Dermis blood vessel endothelial cell (primary cell): ENCODE measurements around the gene NTNG2. TPM values are rescaled to one million over a fixed set of nuclear protein-coding genes. Genes with fewer than 3 reads are reported as not detected.
A peak's percentile ranks its signal among the peaks of the same experiment; 100 is the strongest.

ENCODE experiments used
- DNase-seq: peaks from one replicate; pipeline ENCODE4 v3.0.0; 2010
- total RNA-seq: library from RNA; depleted of rRNA; stranded (reverse); fragments of >200 nt; gene quantifications from 2 replicates; pipeline ENCODE4 v1.2.3, GENCODE V29; 2014

NTNG2 gene
- total RNA-seq, 1 donor from 2014 or later, result not detected

DNA sequence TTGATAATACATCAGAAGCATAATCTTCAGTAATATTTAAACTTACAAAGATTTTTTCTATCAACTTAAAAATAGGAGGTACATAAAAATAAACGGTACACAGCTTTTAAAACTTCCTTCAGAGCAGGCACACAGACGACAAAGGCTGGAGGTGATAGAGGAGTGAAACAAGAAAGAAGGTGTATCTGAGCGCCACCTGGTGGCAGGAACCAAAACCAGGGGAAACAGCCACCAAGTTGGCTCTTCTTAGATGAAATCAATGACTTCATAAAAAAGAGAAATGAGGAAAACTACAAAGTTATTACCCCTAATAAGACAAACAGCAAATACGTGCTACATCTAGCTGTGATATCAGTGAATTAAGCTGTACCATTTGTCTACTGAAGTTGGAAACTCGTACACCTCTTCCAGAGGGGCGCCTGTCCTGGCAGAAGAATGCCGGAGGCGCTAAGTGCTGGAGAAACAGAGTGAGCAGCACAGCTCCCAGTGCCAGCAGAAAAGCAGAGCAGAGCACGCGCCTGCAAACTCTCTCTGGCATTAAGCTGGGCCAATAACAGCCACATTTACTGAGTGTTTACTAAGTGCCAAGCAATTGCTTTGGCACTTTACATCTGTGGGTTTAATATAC lies 107.0 kb downstream of the NTNG2 start:
- peak; percentile 84 for DNase-seq

DNA sequence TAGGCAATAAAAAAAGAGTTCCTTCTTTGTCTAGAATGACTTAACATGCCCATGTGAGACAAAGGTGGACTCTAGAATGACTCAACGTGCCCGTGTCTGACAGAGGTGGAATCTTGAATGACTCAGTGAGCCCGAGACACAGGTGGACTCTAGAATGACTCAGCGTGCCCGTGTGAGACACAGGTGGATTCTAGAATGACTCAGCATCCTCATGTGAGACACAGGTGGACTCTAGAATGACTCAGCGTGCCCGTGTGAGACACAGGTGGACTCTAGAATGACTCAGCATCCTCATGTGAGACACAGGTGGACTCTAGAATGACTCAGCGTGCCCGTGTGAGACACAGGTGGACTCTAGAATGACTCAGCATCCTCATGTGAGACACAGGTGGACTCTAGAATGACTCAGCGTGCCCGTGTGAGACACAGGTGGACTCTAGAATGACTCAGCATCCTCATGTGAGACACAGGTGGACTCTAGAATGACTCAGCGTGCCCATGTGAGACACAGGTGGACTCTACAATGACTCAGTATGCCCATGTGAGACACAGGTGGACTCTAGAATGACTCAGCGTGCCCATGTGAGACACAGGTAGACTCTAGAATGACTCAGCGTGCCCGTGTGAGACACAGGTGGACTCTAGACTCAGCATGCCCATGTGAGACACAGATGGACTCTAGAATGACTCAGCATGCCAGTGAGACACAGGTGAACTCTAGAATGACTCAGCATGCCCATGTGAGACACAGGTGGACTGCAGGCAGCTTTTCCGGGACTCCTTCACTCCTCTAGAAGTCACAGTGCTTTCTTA lies 108.1 kb downstream of the NTNG2 start:
- peak; percentile 59 for DNase-seq

DNA sequence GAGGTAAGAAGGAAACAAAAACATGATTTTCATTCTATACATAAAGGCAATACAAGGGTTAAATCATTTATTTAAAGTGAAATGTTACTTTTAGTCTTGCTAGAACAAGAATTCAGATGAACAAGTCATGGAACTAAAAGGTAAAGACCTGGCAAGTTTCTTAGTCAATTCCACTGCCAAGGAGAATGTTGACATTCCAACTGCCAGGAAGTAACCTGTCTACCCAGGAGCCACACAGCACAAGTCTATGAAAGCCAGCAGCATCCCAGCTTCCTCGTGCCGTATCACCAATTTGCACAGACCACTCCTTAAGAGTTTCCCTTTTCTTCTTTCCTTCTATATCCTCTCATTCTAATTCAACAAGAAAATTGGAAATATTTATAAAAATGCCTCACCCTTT lies 113.0 kb downstream of the NTNG2 start:
- DNase-seq, result no peak

DNA sequence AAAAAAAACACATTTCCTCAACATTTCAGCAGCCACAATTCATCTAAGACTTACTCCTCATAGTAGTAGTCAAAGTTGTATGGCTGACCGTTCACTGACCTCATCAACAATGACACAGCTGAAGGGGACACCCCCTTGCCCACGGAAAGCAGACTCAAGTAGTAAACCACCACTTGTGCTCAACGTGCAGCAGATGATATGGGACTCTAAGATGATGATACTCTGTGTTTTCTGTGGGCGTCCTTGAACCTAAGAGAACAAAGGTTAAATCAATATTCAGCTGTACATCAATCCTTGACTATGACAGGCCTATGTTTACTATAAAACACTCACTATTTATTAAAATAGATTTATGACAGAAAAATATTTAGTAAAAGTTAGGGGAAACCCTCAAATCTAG lies 121.3 kb downstream of the NTNG2 start:
- no peak for DNase-seq

DNA sequence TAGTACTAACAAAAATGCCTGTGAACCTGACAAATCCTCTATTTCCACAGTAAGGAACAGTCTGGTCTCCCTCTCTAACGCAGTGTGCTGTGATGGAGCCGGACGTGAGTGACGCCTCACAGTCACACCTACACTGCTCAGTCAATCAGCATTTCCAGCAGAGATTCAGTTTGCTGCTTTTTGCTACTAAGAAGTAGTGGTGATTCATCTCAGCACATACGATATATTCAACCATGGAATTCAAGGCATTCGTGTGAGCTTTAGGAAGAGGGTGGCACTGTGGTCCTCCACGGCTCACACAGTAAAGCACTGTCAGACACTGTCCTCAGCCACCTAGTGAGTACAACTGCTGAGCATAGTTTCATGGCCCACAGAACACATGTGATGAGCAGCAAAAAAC lies 122.0 kb downstream of the NTNG2 start:
- DNase-seq, result no peak

DNA sequence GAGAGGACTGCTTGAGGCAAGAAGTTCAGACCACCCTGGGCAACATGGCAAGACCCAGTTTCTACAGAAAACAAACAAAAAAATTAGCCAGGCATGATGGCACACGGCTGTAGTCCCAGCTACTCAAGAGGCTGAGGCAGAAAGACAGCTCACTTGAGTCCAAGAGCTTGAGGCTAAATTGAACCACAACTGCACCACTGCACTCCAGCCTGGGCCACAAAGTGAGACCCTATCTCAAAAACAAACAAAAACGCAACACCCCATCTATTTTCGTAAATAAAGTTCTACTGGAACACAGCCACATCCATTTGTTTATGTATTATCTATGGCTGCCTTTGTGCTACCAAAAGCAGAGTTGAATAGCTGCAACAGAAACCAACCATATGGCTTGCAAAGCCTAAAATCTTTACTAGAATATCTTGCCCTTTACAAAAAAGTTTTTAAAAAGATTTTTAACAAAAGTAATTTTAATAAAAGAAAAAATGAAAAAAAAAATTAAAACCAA lies 125.5 kb downstream of the NTNG2 start:
- no peak for DNase-seq

DNA sequence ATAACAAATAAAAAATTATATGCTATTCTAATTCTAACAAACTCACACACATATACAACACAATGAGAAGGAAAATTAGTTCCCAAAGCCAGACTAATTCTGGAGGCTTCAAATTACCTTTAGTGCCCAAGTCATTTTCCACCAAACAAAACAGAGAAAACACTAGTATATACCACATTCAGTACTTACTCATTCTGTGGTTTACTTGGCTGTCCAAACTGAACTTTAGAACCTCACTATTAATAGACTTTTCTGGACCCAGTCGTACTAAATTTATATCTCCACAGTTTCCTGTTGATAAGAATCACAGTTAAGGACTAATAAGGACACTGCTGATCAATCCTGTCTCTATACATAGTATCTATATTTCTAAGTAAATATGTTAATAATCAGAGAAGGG lies 126.5 kb downstream of the NTNG2 start:
- no peak for DNase-seq

DNA sequence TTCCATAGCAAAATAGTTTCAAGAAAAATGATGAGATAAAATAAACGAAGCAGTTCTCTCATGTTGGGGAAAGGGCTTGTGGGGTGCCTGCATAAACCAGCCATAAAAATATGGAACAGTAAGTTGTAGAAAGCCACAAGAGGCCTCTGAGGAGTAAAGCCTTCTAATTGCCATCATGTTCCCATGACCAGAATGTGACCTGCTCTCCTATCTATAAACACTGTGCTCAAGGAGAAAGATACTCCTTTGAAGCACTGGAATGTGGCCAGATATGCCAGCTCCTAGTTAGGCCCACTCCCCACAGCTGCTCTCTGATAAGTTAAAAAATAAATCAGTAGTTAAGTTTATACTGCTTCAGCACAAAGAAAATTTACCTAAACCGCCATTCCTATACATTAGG lies 127.1 kb downstream of the NTNG2 start:
- no peak for DNase-seq

DNA sequence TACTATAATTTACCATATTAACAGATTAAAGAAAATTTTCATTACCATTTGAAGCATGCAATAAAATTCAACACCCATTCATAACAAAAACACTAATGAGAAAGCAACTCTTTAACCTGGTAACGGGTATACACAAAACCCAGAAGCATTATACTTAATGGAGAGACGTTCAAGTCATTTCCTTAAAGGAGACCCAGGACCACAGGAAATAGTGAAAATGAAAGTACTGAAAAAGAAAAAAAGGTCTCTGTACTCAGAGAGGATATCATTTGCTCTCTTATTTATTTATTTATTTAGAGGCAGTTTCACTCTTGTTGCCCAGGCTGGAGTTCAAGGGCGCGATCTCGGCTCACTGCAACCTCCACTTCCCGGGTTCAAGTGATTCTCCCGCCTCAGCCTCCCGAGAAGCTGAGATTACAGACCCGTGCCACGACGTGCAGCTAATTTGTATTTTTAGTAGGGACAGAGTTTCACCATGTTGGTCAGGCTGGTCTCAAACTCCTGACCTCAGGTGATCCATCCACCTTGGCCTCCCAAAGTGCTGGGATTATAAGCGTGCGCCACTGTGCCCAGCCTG lies 131.4 kb downstream of the NTNG2 start:
- no peak for DNase-seq

Other genes with a start within 250 kb of the NTNG2 start
- gene MED27, start 82.2 kb upstream of the NTNG2 start, total RNA-seq, result 8.5 and 10.9 TPM in 2 replicates
- gene SETX, start 192.9 kb downstream of the NTNG2 start, total RNA-seq, result 92.7 and 123 TPM in 2 replicates
- 13.6 and 20.3 TPM in 2 replicates for gene TTF1, start 244.8 kb downstream of the NTNG2 start, total RNA-seq
- 0.05 and 0.34 TPM in 2 replicates for gene CFAP77, start 248.2 kb downstream of the NTNG2 start, total RNA-seq